NCI-H748 (cell line): ENCODE results near the gene TRIM31.
A peak's percentile ranks its signal among the peaks of the same experiment; 100 is the strongest.

Experiments used
- DNase-seq: peaks from one replicate; lab custom pipeline; 2025; ENCODE audit not compliant: unreplicated experiment; lab: John Stamatoyannopoulos, UW

Gene TRIM31, protein sequence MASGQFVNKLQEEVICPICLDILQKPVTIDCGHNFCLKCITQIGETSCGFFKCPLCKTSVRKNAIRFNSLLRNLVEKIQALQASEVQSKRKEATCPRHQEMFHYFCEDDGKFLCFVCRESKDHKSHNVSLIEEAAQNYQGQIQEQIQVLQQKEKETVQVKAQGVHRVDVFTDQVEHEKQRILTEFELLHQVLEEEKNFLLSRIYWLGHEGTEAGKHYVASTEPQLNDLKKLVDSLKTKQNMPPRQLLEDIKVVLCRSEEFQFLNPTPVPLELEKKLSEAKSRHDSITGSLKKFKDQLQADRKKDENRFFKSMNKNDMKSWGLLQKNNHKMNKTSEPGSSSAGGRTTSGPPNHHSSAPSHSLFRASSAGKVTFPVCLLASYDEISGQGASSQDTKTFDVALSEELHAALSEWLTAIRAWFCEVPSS

GRCh38 chr6:30113003-30113759 is at the start of gene TRIM31:
TSS of gene TRIM31 (minus strand) at chr6:30113090. CDS start at chr6:30112805, 285 bp downstream.
- no peak for DNase-seq

DNA sequence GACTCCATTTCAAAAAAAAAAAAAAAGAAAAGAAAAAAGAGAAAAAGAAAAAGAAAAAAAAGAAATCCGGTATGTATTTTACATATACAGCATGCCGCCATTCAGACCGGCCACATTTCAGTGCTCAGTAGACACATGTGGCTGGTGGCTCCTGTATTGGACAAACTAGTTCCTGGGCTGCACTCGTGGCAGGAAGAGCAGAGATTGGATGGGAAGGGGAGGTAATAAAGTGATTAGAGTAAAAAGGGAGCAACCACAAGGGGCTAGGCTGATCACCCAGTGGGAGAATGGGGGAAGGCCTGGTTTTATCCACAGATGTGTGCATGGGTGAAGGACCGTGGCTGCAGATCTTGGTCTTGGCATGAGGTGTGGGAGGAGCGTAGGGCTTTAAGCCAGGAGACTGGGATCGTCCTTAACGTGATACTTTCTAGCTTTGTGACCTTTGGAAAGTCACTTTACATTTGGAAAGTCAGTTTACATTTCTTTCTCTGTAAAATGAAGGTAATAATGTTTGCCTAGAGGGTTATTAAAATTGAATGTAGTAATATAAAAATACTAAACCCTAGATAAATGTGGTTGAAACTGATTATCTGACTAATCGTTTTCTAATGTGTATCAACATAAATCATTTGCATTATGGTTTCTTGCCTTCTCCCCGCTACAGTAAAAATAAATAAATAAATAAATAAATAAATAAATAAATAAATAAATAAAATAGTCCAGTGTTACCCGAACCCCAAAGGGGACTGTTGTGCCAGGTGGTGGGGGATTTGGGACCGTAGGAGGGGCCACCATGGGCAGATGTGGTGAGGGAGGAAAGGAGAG is 49.6 kb upstream of the TRIM31 start:
- DNase-seq, result no peak

- DNase-seq, result no peak
Measured at GRCh38 chr6:30160785-30161531, 48.1 kb upstream of the TRIM31 start, which contains the start of gene TRIM10. TSS of gene TRIM10 (minus strand) at chr6:30161211. CDS start at chr6:30160858, 353 bp downstream.

DNA sequence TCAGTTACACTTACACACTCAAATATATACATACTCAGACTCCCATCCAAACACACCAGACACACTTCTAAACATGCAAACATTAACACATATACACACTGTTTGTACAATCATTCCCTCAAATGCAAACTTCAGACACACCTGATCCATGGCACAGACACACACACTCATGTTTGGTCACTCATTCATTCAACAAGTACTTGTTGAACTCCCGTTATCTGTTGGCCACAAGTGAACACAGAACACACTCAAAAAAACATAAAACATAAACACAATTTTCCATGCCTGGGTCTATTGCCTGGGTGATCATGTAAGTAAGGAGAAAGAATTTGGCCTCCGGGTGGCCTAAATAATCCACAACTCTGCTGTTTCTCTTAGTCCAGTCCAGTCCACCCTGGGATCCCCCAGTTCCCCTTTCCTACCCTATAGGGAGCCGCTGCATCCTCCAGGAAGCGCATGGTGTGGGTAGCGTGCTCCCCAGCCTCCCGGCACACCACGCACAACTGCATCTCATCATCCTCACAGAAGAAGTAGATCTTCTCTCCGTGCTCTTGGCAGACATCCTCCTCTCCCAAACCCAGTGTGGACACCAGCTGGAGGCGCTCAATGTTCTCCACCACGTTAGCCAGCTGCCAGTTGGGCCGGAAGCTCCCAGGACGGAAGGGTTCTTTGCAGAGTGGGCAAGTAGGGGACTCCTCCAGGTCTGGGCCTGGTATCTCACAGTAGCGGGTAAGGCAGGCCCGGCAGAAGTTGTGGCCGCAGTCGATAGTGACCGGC is 47.3 kb upstream of the TRIM31 start:
- no peak for DNase-seq

GRCh38 chr6:30158475-30159040 is 45.7 kb upstream of the TRIM31 start:
- no peak for DNase-seq

DNA sequence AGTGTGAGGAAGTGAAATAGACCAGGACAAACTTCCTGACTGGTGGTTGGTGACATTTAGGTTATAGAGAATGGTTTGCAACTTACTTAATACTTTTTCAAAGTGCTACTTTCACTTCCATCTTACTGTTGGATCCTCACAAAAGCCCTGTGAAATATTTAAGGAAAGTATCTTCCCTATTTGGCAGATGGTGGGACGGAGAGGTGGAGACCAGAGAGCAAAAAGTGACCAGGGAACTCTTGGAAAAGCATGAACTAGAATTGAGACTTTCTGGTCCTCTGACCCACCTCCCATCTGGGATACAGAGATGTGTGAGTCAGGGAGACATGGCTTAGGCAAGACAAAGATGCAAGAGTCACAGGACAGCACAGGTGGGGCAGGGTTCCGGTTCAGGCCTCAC is 45.1 kb upstream of the TRIM31 start:
- DNase-seq, result no peak

DNA sequence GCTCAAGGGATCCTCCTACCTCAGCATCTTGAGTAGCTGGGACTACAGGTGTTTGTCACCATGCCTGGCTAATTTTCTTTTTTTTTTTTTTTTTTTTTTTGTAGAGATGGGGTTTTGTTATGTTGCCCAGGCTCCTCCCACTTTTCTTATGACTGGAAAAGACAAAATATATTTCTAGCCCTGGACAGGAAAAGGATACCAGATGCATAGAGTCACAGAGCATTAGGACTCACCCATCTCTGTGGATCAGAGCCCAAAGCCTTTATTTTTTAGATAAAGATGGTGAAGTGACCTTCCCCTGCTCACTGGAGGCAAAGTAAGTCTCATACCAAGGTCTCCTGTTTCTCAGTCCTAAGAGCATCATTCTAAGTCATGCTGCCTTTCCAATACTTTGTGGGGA is 44.7 kb upstream of the TRIM31 start:
- no peak for DNase-seq

GRCh38 chr6:30156774-30157173 is 43.9 kb upstream of the TRIM31 start:
- DNase-seq, result no peak

- peak; percentile 37 for DNase-seq
Measured at GRCh38 chr6:30156262-30156599, 43.3 kb upstream of the TRIM31 start.

DNA sequence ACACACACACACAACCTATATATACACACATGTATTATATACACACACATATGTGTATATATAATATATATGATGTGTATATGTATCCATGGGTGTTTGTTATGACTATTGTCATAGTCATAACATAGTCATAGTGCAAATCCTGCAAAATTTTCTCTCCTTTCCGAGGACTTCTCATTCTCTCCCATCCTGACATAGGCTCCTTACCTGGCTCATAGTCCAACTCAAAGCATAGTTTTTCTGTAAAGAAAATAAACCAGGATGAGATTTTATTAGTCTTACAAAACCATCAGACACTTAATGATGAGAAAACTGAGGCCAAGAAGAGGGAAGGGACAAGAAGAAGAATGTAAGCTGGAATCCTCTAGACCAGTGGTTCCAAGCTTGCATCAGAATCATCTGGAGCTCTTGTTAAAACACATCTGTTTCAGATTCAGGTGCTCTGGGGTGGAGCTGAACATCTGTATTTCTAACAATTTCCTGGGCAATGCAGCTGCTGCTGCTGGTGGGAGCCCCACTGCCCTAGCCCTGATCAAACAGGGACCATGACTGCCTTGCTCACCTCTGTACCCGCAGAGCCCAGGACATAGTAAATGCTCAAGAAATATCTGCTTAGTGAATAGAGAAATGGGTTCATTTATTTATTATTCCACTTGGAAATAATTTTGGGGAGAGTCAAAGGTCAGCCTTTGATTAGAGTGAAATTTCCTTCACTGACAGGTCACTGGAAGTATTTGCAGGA is 42.8 kb upstream of the TRIM31 start:
- no peak for DNase-seq

DNA sequence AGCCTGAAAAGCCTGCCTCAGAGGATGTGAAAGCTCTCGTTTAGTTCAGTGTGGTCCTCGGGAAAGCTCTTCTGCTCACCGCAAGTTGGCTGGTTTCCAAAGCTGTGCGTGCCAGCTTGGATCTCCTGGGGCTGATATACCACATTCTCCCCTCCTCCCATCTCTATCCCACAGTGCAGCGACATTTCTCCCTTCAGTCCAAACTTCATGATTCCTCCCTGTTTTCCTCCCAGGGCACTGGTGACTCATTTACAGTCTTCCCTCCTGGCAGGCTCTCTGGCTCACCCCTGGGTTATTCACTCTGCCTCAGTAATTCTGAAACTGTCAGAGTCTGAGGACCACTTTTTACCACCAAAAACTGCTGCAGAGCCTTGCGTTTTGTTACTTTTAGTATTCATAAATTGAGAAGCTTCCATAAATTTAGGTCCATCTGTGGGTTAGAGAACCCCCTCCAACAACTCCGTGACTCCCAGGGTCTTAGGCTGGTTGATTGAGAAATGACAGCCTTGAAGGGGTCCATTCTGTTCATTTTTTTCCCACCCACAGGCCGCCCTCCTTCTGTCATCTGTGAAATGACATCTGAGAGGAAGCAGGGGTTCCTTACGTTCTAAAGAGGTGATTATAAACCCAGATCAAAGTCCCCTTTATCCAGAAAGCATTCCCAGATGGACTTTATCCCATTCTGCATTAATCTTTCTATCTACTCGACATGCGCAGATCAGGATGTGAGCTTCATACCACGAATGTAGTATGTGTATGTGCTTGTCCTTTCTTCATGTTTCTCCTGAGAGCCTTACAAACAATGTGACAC is 42.0 kb upstream of the TRIM31 start:
- no peak for DNase-seq

GRCh38 chr6:30154061-30154460 is 41.2 kb upstream of the TRIM31 start:
- DNase-seq, result no peak

- DNase-seq, result no peak
Measured at GRCh38 chr6:30152910-30153610, 40.2 kb upstream of the TRIM31 start.

DNA sequence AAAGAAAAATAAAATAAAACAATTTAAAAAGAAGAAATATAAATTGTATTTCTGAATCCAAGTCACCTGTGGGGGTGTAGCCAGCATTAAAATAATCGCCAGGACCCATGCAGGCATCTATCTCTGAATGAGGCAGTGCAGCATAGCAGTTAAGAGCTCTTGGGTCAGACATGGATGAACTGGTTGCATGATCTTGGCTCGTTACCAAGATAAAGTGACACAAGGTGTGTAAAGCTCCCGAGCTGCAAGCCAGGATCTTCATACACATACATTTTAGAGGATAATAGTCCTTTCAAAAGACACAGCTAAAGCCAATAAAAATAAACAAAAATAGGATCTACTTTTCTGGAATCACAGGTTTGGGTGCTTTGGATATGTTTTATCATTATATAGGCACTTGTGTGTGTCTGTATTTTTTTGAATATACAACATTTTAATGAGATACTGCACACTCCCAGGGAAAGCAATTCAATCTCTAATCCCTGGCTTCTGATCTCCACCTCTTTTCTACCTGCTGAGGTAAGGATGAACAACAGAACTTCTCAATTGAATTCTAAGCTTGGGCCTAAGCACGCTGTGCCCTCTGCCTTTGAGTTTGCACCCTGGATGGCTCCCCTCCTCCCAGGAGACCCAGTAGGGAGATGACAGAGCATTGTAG is 39.3 kb upstream of the TRIM31 start:
- DNase-seq, result no peak

- no peak for DNase-seq
Measured at GRCh38 chr6:30151580-30151979, 38.7 kb upstream of the TRIM31 start.

- no peak for DNase-seq
Measured at GRCh38 chr6:30150671-30151395, 37.9 kb upstream of the TRIM31 start.
